ENCODE results near the gene ANK3. TPM values are rescaled to one million over a fixed set of nuclear protein-coding genes. Genes with fewer than 3 reads are reported as not detected.

The ANK3 gene
- total RNA-seq, 2 donors from 2014 or later, result 41.0 to 113 TPM

DNA sequence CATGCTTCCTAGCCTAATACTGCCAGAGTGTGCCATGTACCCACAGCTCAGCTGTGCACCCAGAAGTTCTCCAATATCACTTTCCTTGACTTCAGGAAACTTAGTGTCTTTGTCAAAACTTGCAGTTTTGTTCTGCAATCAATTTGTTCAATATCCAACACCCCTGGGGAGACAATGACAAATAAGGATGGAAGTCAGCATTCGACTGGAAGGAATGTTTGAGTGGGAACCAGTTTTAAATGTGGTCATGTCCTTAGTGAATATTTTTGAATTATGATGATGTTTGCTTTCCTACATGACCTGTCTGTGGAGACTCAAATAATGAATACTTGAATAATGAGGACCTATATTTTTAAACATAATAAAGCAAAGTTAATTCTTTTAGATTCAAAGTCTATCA is 112.0 kb downstream of the ANK3 start:
- Histone ChIP-seq H3K9me3 (no peaks in the 10 kb centered on the region), H3K4me3 (no peak overlapping the region), H3K27ac (no peak overlapping the region), H3K36me3 (replicated peaks in 1 of 2; ENCODE audit: insufficient read depth in 1 of 2, low read depth in 2 of 2) (no peaks in the 10 kb centered on the region), H3K4me1 (peaks cover 13% of the 10 kb centered on the region), H3K27me3 (no peaks in the 10 kb centered on the region)
- WGBS, 2 donors, result 77 to 88% methylated on average over 1 of the region's 1 CpG
- intact Hi-C loops (cut with DNase I), result no loop called here
- DNase-seq, result no peak
- TF ChIP-seq POLR2A (IDR thresholded peaks at IDR 0.05), result no peak
- no peak for TF ChIP-seq CTCF (IDR thresholded peaks at IDR 0.05)
- no peak for ATAC-seq

- no peak for ATAC-seq
- Histone ChIP-seq H3K4me3 (no peak overlapping the region), H3K36me3 (replicated peaks in 1 of 2; ENCODE audit: insufficient read depth in 1 of 2, low read depth in 2 of 2) (no peaks in the 10 kb centered on the region), H3K9me3 (no peaks in the 10 kb centered on the region), H3K4me1 (peaks cover 5% of the 10 kb centered on the region), H3K27me3 (no peaks in the 10 kb centered on the region), H3K27ac (no peak overlapping the region)
- TF ChIP-seq CTCF (IDR thresholded peaks at IDR 0.05), result no peak
- TF ChIP-seq POLR2A (IDR thresholded peaks at IDR 0.05), result no peak
- no peak for DNase-seq
- 91 to 94% methylated on average over 2 of the region's 2 CpGs for WGBS, 2 donors
- intact Hi-C loops (cut with DNase I), result no loop called here
Measured at GRCh38 chr10:60276232-60276631, 113.4 kb downstream of the ANK3 start.

DNA sequence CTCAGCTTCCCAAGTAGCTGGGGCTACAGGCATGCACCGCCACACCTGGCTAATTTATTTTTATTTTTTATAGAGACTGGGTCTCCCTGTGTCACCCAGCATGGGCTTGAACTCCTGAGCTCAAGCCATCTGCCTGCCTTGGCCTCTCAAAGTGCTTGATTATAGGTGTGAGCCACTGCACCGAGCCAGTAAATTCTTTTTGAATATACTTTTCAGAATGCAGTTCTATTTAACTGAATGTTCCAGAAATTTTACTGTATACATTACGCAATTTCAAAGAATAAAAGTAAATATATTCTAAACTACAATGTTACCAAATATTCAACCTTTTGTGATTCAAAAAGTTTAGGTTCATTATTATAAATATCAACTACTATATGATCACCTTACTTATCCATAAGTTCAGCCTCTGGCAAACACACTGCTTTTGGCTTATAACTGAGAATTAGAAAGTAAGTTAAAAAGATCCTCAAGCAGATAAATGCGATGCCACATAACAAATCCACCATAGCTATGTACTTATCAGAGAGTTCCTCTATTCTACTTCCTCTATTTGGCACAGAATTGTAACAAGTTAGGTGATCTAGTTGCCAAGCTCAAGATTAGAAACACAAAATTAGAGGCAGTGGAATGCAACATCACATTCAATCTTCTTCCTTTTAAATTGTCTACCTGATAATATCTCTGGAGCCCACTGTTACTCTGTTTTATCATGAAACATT is 118.2 kb downstream of the ANK3 start:
- ATAC-seq, result no peak
- H3K4me3 ChIP-seq, result no peak overlapping the region
- H3K9me3 ChIP-seq, result no peaks in the 10 kb centered on the region
- H3K36me3 ChIP-seq (replicated peaks in 1 of 2; ENCODE audit: insufficient read depth in 1 of 2, low read depth in 2 of 2), result no peaks in the 10 kb centered on the region
- no peaks in the 10 kb centered on the region for H3K27me3 ChIP-seq
- intact Hi-C loops (cut with DNase I), result no loop called here
- no peaks in the 10 kb centered on the region for H3K4me1 ChIP-seq
- DNase-seq, result no peak
- H3K27ac ChIP-seq, result no peak overlapping the region
- TF ChIP-seq POLR2A (IDR thresholded peaks at IDR 0.05) (no peak), CTCF (IDR thresholded peaks at IDR 0.05) (no peak)
- 78 to 91% methylated on average over 4 of the region's 4 CpGs for WGBS, 2 donors

- no peak for TF ChIP-seq CTCF (IDR thresholded peaks at IDR 0.05)
- TF ChIP-seq POLR2A (IDR thresholded peaks at IDR 0.05), result no peak
- H3K9me3 ChIP-seq, result no peaks in the 10 kb centered on the region
- WGBS, 2 donors, result 94 to 95% methylated on average over 1 of the region's 1 CpG
- no peak overlapping the region for H3K27ac ChIP-seq
- no peaks in the 10 kb centered on the region for H3K36me3 ChIP-seq (replicated peaks in 1 of 2; ENCODE audit: insufficient read depth in 1 of 2, low read depth in 2 of 2)
- DNase-seq (no peak), ATAC-seq (no peak)
- H3K27me3 ChIP-seq, result no peaks in the 10 kb centered on the region
- H3K4me3 ChIP-seq, result no peak overlapping the region
- intact Hi-C loops (cut with DNase I), result no loop called here
- no peaks in the 10 kb centered on the region for H3K4me1 ChIP-seq
Measured at GRCh38 chr10:60270426-60270825, 119.2 kb downstream of the ANK3 start.

GRCh38 chr10:60267802-60268201 is 121.9 kb downstream of the ANK3 start:
- no peak overlapping the region for H3K4me3 ChIP-seq

More at GRCh38 chr10:60267802-60268201, 121.9 kb downstream of the ANK3 start:
- TF ChIP-seq CTCF (IDR thresholded peaks at IDR 0.05) (no peak), POLR2A (IDR thresholded peaks at IDR 0.05) (no peak)
- DNase-seq, result no peak
- 89 to 92% methylated on average over 6 of the region's 6 CpGs for WGBS, 2 donors
- ATAC-seq, result no peak
- H3K27ac ChIP-seq, result no peak overlapping the region
- H3K36me3 ChIP-seq (replicated peaks in 1 of 2; ENCODE audit: insufficient read depth in 1 of 2, low read depth in 2 of 2), result no peaks in the 10 kb centered on the region
- H3K27me3 ChIP-seq, result no peaks in the 10 kb centered on the region
- no peaks in the 10 kb centered on the region for H3K9me3 ChIP-seq
- intact Hi-C loops (cut with DNase I), result no loop called here
- H3K4me1 ChIP-seq, result no peaks in the 10 kb centered on the region
